ENCODE measurements around the gene MID2.
A peak's percentile ranks its signal among the peaks of the same experiment; 100 is the strongest.
"Not testable (repeated sequence)": the region's sequence is repeated elsewhere in the genome, so short reads cannot be mapped to it uniquely, and the experiment has no call there.

Gene MID2

GRCh38 chrX:107825698-107826237 is at the start of gene MID2:
MID2 (plus strand) TSS chrX:107825866; CDS start chrX:107826427, 561 bp downstream.
- DNase-seq, result peak; percentile 30

- DNase-seq, result peak; percentile 74
Measured at GRCh38 chrX:107776649-107777535, 48.8 kb upstream of the MID2 start.

GRCh38 chrX:107777536-107777832 is 48.2 kb upstream of the MID2 start, which contains the start of gene NCBP2L:
NCBP2L (plus strand) TSS chrX:107777733; CDS start chrX:107794221, 16,488 bp downstream.
- no peak for DNase-seq

DNA sequence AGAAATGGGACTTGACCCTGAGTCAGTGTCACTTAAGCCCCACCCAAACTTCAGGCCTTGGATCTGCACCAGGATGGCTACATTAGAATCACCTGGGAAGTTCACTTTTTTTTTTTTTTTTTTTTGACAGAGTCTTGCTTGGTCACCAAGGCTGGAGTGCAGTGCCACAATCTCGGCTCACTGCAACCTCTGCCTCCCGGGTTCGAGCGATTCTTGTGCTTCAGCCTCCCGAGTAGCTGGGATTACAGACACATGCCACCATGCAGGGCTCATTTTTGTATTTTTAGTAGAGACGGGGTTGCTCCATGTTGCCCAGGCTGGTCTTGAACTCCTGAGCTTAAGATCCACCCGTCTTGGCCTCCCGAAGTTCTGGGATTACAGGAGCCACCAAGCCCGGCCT is 45.1 kb upstream of the MID2 start:
- no peak for DNase-seq

DNA sequence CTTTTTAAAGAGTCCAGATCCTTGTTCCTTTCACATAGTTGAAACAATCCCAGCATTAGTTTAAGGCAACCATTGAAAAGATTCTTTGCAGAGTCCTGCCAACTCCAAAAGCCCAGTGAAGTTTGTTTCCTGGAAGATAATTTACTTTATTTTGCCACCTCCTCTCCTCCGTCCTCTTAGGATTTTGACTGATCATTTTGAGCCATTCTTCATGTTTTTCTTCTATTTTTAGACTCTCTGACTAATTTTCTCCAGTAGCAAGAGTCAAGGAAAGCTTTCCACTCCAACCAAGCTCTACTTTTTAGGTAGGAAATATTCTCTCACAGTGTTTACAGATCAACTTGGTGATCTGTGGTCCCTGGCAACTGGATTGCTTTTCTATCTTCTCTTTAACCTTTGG is 37.8 kb upstream of the MID2 start:
- no peak for DNase-seq

DNA sequence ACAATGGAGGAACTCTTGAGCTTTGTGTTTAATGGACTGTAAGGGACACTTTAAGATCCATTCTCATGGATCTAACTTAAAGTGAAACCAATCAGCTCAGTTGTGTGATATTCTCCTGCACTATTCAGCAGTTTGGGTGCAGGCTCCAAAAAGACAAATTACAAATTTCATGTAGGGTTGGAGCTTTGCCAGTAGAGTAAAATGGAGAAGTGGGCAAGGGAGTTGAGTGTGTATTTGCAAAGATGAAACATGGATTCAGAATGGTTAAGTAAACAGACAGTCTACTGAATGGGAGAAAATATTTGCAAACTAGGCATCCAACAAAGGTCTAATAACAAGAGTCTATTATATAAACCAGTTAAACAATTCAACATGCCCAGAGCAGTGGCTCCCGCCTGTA is 21.2 kb upstream of the MID2 start:
- DNase-seq, result no peak

- DNase-seq, result no peak
Measured at GRCh38 chrX:107805179-107805578, 20.5 kb upstream of the MID2 start.

DNA sequence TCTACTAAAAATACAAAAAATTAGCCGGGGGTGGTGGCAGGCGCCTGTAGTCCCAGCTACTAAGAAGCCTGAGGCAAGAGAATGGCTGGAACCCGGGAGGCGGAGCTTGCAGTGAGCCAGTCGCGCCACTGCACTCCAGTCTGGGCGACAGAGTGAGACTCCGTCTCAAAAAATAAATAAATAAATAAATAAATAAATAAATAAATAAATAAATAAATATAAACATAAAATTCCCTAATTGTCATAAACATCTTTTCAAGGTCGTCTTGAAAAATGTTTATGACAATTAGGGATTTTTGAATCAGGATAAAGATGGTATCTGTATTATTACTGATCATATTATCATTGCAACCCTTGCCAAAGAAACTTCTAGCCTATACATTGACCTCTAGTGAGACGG is 15.6 kb upstream of the MID2 start:
- DNase-seq, result not testable (repeated sequence)

DNA sequence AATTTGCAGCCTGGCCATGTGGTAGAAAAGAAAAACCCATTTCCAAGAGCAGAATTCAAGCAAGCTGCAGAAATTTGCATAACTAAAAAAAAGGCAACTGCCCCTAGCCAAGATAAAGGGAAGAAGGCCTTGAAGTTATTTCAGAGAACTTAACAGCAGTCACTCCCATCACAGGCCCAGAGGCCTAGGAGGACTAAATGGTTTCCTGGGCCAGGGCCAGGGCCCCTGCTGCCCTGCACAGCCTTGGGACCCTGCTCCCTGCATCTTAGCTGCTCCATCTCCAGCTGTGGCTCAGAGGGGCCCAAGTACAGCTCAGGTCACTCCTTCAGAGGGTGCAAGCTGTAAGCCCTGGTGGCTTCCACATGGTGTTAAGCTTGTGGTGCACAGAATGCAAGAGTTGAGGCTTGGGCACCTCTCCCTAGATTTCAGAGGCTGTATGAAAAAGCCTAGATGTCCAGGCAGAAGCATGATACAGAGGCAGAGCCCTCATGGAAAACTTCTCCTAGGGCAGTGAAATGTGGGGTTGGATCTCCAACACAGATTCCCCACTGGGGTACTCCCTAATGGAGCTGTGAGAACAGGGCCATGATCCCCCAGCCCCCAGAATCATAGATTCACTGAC is 6.7 kb upstream of the MID2 start:
- no peak for DNase-seq

- DNase-seq, result no peak
Measured at GRCh38 chrX:107823042-107823441, 2.6 kb upstream of the MID2 start.

- DNase-seq, result no peak
Measured at GRCh38 chrX:107823456-107823855, 2.2 kb upstream of the MID2 start.

GRCh38 chrX:107826238-107827029 is 768 bp downstream of the MID2 start:
- DNase-seq, result peak; percentile 12

DNA sequence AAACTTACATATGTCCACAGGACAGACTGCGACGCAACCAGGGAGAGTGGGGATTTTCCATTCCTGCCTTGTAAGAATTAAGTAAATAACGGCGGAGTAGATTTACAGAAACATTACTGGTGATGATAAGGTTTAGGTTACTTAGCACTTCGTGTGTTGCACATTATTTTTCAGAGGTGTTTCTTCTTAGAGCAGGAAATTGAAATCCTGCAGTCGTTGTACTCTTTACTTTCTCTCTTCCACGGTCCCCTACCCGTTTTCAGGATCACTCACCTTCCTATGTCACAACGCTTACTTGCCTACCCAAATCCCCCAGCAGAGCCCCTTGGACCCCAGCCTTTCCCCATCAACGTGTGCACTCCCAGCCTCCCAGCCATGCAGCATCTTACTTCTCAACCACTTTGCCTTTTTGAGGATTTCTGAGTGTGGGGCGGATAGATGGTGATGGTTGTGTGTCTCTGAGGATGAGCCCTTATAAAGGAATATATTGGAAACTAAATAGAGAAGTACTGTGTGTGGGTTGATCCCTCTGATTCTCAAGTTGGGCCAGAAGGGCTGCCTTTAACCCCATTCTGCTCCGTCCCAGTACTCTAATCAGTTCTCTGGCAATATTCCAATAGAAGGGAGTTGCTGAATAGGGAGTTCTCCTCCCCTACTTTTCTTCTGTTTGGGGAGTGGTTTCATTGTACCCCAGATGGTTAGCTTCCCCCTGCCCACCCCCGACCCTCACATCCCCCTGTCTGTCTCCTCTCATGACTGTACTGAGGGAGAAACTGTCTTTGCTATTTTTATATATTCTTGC is 1.6 kb downstream of the MID2 start:
- no peak for DNase-seq

- no peak for DNase-seq
Measured at GRCh38 chrX:107827852-107828251, 2.2 kb downstream of the MID2 start.

DNA sequence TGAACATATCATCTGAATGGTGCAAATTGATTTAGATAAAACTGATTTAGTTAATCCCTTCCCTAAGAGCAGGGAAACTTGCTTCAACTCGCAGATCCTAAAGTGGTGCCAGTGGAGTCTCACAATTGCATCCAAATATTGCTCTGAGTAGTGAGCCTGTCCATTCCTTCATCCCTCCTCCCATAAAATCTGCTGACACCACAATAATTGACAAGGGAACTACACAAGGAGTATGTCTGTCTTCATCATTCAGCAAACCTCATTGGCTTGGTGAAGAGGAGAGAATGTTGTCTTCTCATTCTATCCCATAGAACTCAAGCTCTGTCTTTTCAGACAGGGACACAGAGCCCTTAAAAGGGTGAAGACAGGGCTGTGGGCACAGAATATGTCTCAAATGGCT is 4.2 kb downstream of the MID2 start:
- no peak for DNase-seq

DNA sequence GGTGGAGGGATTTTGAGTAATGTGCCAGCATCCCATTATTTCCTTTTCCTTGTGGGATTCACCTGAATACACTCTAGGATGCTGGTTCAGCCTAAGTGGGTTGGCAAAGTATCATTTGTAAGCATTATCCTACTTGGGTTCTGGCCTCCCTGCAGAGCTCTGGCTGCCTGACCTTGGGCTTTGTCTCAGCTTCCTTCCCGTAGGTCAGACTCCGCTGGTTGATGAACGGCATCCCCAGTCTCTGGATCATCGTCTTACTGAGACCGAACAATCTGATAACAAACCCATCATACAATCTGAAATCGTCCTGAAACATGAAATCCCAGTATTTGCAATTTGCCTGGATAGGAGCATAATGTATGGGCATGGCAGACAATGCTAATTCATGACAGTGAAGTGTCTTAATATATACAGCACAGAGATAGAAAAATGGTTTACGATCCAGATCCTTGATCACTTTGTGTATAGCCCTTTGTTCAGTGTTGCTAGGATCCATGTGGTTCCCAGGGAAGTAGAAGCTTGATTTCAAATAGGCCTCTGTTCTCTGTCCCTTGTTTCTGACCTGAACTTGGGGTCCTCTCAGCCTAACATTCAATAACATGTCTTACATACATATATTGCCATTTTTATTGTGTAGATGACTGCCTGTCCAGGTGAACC is 5.5 kb downstream of the MID2 start:
- DNase-seq, result no peak

- DNase-seq, result no peak
Measured at GRCh38 chrX:107834275-107835201, 8.9 kb downstream of the MID2 start.

- no peak for DNase-seq
Measured at GRCh38 chrX:107836958-107837357, 11.3 kb downstream of the MID2 start.

GRCh38 chrX:107840971-107841370 is 15.3 kb downstream of the MID2 start:
- DNase-seq, result no peak

DNA sequence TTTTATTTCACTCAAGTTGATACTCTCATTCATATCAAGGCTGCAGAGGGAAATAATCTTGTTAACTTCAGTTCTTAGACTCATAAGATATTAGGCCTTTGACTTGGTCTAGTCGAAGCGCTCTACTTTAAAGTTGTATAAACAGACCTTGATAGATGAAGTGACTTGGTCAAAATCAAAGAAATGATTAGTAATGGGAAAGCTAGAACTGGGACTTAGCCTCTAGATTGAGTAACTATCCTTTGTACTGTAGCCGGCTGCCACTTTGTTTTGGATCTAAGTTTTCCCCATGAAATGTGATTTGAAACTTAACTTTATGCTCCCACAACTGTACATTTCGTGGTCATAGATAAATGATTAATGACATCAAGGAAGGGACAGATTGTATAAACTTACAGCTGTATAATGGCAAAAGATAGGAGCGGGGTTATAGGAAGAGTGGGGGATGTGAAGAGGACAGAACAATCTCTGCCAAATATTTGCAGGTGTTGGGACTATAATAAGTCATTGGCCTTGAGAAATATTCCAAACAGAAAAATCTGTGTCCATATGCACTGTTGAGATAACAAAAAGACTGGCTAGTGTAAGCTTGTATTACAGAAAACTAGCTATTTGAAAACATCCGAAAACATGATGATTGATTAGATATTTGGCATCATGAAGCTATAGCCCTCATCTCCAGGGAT is 17.2 kb downstream of the MID2 start:
- no peak for DNase-seq

Data from COR-L47 (cell line).